HepG2 (cell line): ENCODE data around the gene SLC2A11. TPM values are rescaled to one million over a fixed set of nuclear protein-coding genes. Genes with fewer than 3 reads are reported as not detected.
A peak's percentile ranks its signal among the peaks of the same experiment; 100 is the strongest.

Experiments
- DZIP1 ChIP-seq: sonication (generic); formaldehyde crosslinking; IDR thresholded peaks from 2 replicates; pipeline ENCODE4 v1.5.0; 2020; ENCODE audit warnings: mild to moderate bottlenecking, missing genetic modification reagents
- FOXK1 ChIP-seq: sonication (generic); formaldehyde crosslinking; IDR thresholded peaks from 2 replicates; pipeline ENCODE4 v1.4.0; 2020; ENCODE audit warnings: low read depth, missing genetic modification reagents, borderline replicate concordance
- HOXA5 ChIP-seq: sonication (generic); formaldehyde crosslinking; IDR thresholded peaks from 2 replicates; pipeline ENCODE4 v1.4.0; 2020; ENCODE audit warnings: missing genetic modification reagents
- KAT2B ChIP-seq: fragments of 150-350 bp; IDR thresholded peaks from 2 replicates; pipeline ENCODE4 v1.6.1; 2014; ENCODE audit warnings: low read depth, low read length, borderline replicate concordance
- KDM4B ChIP-seq: sonication (generic); formaldehyde crosslinking; IDR thresholded peaks from 2 replicates; pipeline ENCODE4 v1.4.0; 2020; ENCODE audit warnings: missing genetic modification reagents
- MIER3 ChIP-seq: IDR thresholded peaks from 2 replicates; pipeline ENCODE4 v1.6.1; 2016; ENCODE audit warnings: missing compliant biosample characterization, borderline replicate concordance
- MXD4 ChIP-seq: IDR thresholded peaks from 2 replicates; pipeline ENCODE4 v1.6.1; 2016; ENCODE audit warnings: mild to moderate bottlenecking, missing biosample characterization, missing genetic modification reagents
- NR2F6 ChIP-seq, 2 experiments: IDR thresholded peaks; 2 replicates each; pipeline ENCODE4 v1.6.1; 2016; ENCODE audit warnings: antibody characterized with exemption in 1 of 2, mild to moderate bottlenecking in 1 of 2
- POGZ ChIP-seq: sonication (generic); formaldehyde crosslinking; IDR thresholded peaks from 2 replicates; pipeline ENCODE4 v1.4.0; 2020; ENCODE audit warnings: mild to moderate bottlenecking, missing genetic modification reagents
- RBAK ChIP-seq: sonication (generic); formaldehyde crosslinking; IDR thresholded peaks from 2 replicates; pipeline ENCODE4 v1.5.1; 2020; ENCODE audit warnings: mild to moderate bottlenecking, missing genetic modification reagents
- RFXANK ChIP-seq: IDR thresholded peaks from 2 replicates; pipeline ENCODE4 v1.6.1; 2016
- TSC22D2 ChIP-seq: sonication (generic); formaldehyde crosslinking; IDR thresholded peaks from 2 replicates; pipeline ENCODE4 v1.5.1; 2020; ENCODE audit warnings: missing genetic modification reagents, mild to moderate bottlenecking, borderline replicate concordance
- ZBTB25 ChIP-seq: IDR thresholded peaks from 2 replicates; pipeline ENCODE4 v1.6.1; 2018; ENCODE audit warnings: missing genetic modification reagents
- ZBTB39 ChIP-seq: sonication (generic); formaldehyde crosslinking; IDR thresholded peaks from 2 replicates; pipeline ENCODE4 v1.5.0; 2020; ENCODE audit warnings: missing genetic modification reagents
- ZNF20 ChIP-seq: sonication (generic); formaldehyde crosslinking; IDR thresholded peaks from 2 replicates; pipeline ENCODE4 v1.4.0; 2020; ENCODE audit warnings: mild to moderate bottlenecking, moderate library complexity, missing genetic modification reagents
- ZNF251 ChIP-seq: sonication (generic); formaldehyde crosslinking; IDR thresholded peaks from 2 replicates; pipeline ENCODE4 v1.9.0; 2021; ENCODE audit warnings: mild to moderate bottlenecking, missing genetic modification reagents
- ZNF274 ChIP-seq: sonication (generic); formaldehyde crosslinking; IDR thresholded peaks from 2 replicates; pipeline ENCODE4 v1.5.1; 2020; ENCODE audit warnings: mild to moderate bottlenecking, missing genetic modification reagents
- ZNF549 ChIP-seq: sonication (generic); formaldehyde crosslinking; IDR thresholded peaks from 2 replicates; pipeline ENCODE4 v1.5.0; 2020; ENCODE audit warnings: missing genetic modification reagents
- ZNF652 ChIP-seq: IDR thresholded peaks from 2 replicates; pipeline ENCODE4 v1.6.1; 2016; ENCODE audit warnings: low read depth, borderline replicate concordance
- ZNF766 ChIP-seq: sonication (generic); formaldehyde crosslinking; IDR thresholded peaks from 2 replicates; pipeline ENCODE4 v1.5.0; 2020; ENCODE audit warnings: missing genetic modification reagents, borderline replicate concordance
- ZNF770 ChIP-seq: sonication (generic); formaldehyde crosslinking; IDR thresholded peaks from 2 replicates; pipeline ENCODE4 v1.5.0; 2020; ENCODE audit warnings: mild to moderate bottlenecking, missing genetic modification reagents
- ZNF776 ChIP-seq: sonication (generic); formaldehyde crosslinking; IDR thresholded peaks from 2 replicates; pipeline ENCODE4 v1.4.0; 2020; ENCODE audit warnings: mild to moderate bottlenecking, missing genetic modification reagents
- ZSCAN30 ChIP-seq: sonication (generic); formaldehyde crosslinking; IDR thresholded peaks from 2 replicates; pipeline ENCODE4 v1.5.0; 2020; ENCODE audit warnings: mild to moderate bottlenecking, missing genetic modification reagents
- polyA plus RNA-seq, 8 experiments: library from polyadenylated mRNA; depleted of rRNA in 3 of 8; stranded (reverse) in 7 of 8; unstranded in 1 of 8; fragments of >200 nt; fragmentation: Illumina TruSeq in 4 of 8; extraction: Trizol in 4 of 8; gene quantifications; 2 replicates each; pipeline versions ENCODE4 v1.2.1 to v1.2.3, GENCODE V29; 2011 to 2016; ENCODE audit warnings: low read depth in 4 of 8, missing spikeins in 1 of 8, mixed read lengths in 1 of 8; ENCODE audit not compliant: insufficient read depth in 1 of 8
- total RNA-seq, 5 experiments: library from RNA; depleted of rRNA; stranded (reverse); fragments of >200 nt; fragmentation: Illumina TruSeq; extraction: Trizol; gene quantifications; 2 replicates each; pipeline ENCODE4 v1.2.3, GENCODE V29; 2016; ENCODE audit warnings: low read depth in 1 of 5

Gene SLC2A11
- total and polyA plus RNA-seq, 2 of the 13 experiments (the other 11 are each of a cell fraction or from before 2014, with no cell fraction given), result 15.2 to 15.4 TPM

- TF ChIP-seq ZNF770 (CRISPR knock-in tag), result no peak
- no peak for TF ChIP-seq ZSCAN30 (CRISPR knock-in tag)
- TF ChIP-seq ZNF251 (CRISPR knock-in tag), result no peak
- TF ChIP-seq RBAK (CRISPR knock-in tag), result 0 out of 2 replicates have a peak, but pooled peaks have one; percentile 36
- no peak for TF ChIP-seq RFXANK (CRISPR knock-in tag)
- TF ChIP-seq ZNF776 (CRISPR knock-in tag), result no peak
- TF ChIP-seq HOXA5, result peak; percentile 79
- no peak; the same call in none of the 2 replicates for TF ChIP-seq ZNF274 (CRISPR knock-in tag)
- no peak for TF ChIP-seq ZNF652 (CRISPR knock-in tag)
- no peak for TF ChIP-seq MXD4
- TF ChIP-seq KAT2B, result no peak
- 0 out of 2 replicates have a peak, but pooled peaks have one; percentile 31 for TF ChIP-seq DZIP1 (CRISPR knock-in tag)
- no peak for TF ChIP-seq ZBTB25 (CRISPR knock-in tag)
- TF ChIP-seq FOXK1, result 0 out of 2 replicates have a peak, but pooled peaks have one; percentile 12
- no peak for TF ChIP-seq ZBTB39 (CRISPR knock-in tag)
- TF ChIP-seq NR2F6 (IDR thresholded peaks at IDR 0.05), result no peak
- TF ChIP-seq NR2F6 (CRISPR knock-in tag; IDR thresholded peaks at IDR 0.05), result no peak
- no peak for TF ChIP-seq POGZ (CRISPR knock-in tag)
- TF ChIP-seq ZNF549 (CRISPR knock-in tag), result no peak
- TF ChIP-seq ZNF766 (CRISPR knock-in tag), result peak; percentile 45; the same call in 1 of the 2 replicates
- 0 out of 2 replicates have a peak, but pooled peaks have one; percentile 31 for TF ChIP-seq TSC22D2
- no peak for TF ChIP-seq KDM4B
- no peak for TF ChIP-seq ZNF20
- TF ChIP-seq MIER3, result no peak
These were observed at the start of gene SLC2A11 (continued) for GRCh38 chr22:23857606-23858483.
